Stimulated activated CD8-positive, alpha-beta memory T cell treated with anti-CD3 and anti-CD28 coated beads, Interleukin-15, amount 100 ng/mL, for 24 hours (primary cell): ENCODE data around the gene ZNF443.
"Not testable (repeated sequence)": the region's sequence is repeated elsewhere in the genome, so short reads cannot be mapped to it uniquely, and the experiment has no call there.

ENCODE experiments used
- DNase-seq: peaks from one replicate; pipeline ENCODE4 v3.0.0-alpha.2; 2020; ENCODE audit warnings: low read depth

Gene ZNF443

GRCh38 chr19:12417273-12417672 is 23.5 kb downstream of the ZNF443 start:
- DNase-seq = not testable (repeated sequence)

GRCh38 chr19:12411893-12412292 is 28.9 kb downstream of the ZNF443 start:
- no peak for DNase-seq

- DNase-seq = peak; percentile 55
Observed at GRCh38 chr19:12400633-12401502, 40.0 kb downstream of the ZNF443 start, which contains the start of gene ZNF799. ZNF799 (minus strand) TSS chr19:12401271; CDS start chr19:12401070, 201 bp downstream.

- not testable (repeated sequence) for DNase-seq
Observed at GRCh38 chr19:12399901-12400632, 40.8 kb downstream of the ZNF443 start.

GRCh38 chr19:12391148-12391547 is 49.7 kb downstream of the ZNF443 start:
- DNase-seq = not testable (repeated sequence)

GRCh38 chr19:12386365-12386764 is 54.5 kb downstream of the ZNF443 start:
- not testable (repeated sequence) for DNase-seq

GRCh38 chr19:12380444-12380737 is 60.4 kb downstream of the ZNF443 start:
- DNase-seq = no peak

- no peak for DNase-seq
Observed at GRCh38 chr19:12379732-12380443, 60.9 kb downstream of the ZNF443 start.
